Glutamatergic neuron (in vitro differentiated cells): Measurements from ENCODE around the gene PLEKHD1. TPM values are rescaled to one million over a fixed set of nuclear protein-coding genes. Genes with fewer than 3 reads are reported as not detected.

ENCODE experiments used
- DNase-seq: peaks from one replicate; pipeline ENCODE4 v3.0.0; 2022
- H3K27ac Mint-ChIP-seq: one replicate; pipeline ENCODE4 v1.8.0; 2020; ENCODE audit warnings: mild to moderate bottlenecking, mixed read lengths, inconsistent platforms; ENCODE audit not compliant: unreplicated experiment
- H3K27me3 Mint-ChIP-seq: one replicate; pipeline ENCODE4 v1.8.0; 2020; ENCODE audit warnings: mild to moderate bottlenecking, moderate library complexity, mixed read lengths, inconsistent platforms; ENCODE audit not compliant: unreplicated experiment
- H3K36me3 Mint-ChIP-seq: one replicate; pipeline ENCODE4 v1.8.0; 2020; ENCODE audit warnings: mild to moderate bottlenecking, mixed read lengths, inconsistent platforms; ENCODE audit not compliant: unreplicated experiment
- H3K4me1 Mint-ChIP-seq: one replicate; pipeline ENCODE4 v1.8.0; 2020; ENCODE audit warnings: mild to moderate bottlenecking, low read depth, mixed read lengths, inconsistent platforms; ENCODE audit not compliant: unreplicated experiment
- H3K4me3 Mint-ChIP-seq: one replicate; pipeline ENCODE4 v1.8.0; 2020; ENCODE audit warnings: mild to moderate bottlenecking, mixed read lengths, inconsistent platforms; ENCODE audit not compliant: unreplicated experiment
- H3K9me3 Mint-ChIP-seq: one replicate; pipeline ENCODE4 v1.8.0; 2020; ENCODE audit warnings: mild to moderate bottlenecking, moderate library complexity, mixed read lengths, inconsistent platforms; ENCODE audit not compliant: unreplicated experiment
- CTCF ChIP-seq: fragments of 200-600 bp; sonication (generic); IDR thresholded peaks from one replicate; pipeline ENCODE4 v1.5.0; 2021; ENCODE audit not compliant: partially characterized antibody, unreplicated experiment
- total RNA-seq: library from RNA; stranded (reverse); fragmentation: NEBNext Ultra II Directional; extraction: Animal tissue kit (Norgen Biotek cat#: 25700); gene quantifications from one replicate; pipeline ENCODE4 v1.2.1, GENCODE V29; 2021; ENCODE audit not compliant: unreplicated experiment

PLEKHD1 gene
- total RNA-seq, 1 donor from 2014 or later = 1.3 TPM

- peaks cover 22% of the 10 kb centered on the region for H3K36me3 Mint-ChIP-seq
- no peak for TF ChIP-seq CTCF
- peak overlapping the region; percentile 42 for H3K4me3 Mint-ChIP-seq
- peak; percentile 64 for DNase-seq
- peaks cover 14% of the 10 kb centered on the region for H3K9me3 Mint-ChIP-seq
- H3K27ac Mint-ChIP-seq = no peak overlapping the region
- peaks cover 13% of the 10 kb centered on the region for H3K4me1 Mint-ChIP-seq
- H3K27me3 Mint-ChIP-seq = peaks cover 14% of the 10 kb centered on the region
Measured at GRCh38 chr14:69572030-69572840, 87.7 kb downstream of the PLEKHD1 start.

DNA sequence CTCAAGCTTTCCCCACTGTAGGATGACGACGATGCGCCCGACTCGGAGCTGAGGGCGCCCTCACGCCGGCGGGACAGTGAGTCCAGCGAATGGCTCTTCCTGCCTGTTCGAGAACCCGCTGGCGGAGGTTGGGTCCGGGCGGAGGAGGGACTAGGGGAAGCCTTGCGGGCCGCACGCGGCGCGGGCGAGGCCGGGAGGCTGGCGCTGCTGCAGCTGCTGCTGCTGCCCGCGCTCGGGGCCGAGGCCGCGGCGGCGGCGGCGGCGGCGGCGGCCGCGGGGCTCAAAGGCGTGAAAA lies 88.3 kb downstream of the PLEKHD1 start:
- Mint-ChIP-seq H3K4me1 (peaks cover 13% of the 10 kb centered on the region), H3K4me3 (no peak overlapping the region), H3K9me3 (peaks cover 14% of the 10 kb centered on the region), H3K27me3 (peaks cover 14% of the 10 kb centered on the region), H3K36me3 (peaks cover 16% of the 10 kb centered on the region), H3K27ac (no peak overlapping the region)
- TF ChIP-seq CTCF = no peak
- no peak for DNase-seq

DNA sequence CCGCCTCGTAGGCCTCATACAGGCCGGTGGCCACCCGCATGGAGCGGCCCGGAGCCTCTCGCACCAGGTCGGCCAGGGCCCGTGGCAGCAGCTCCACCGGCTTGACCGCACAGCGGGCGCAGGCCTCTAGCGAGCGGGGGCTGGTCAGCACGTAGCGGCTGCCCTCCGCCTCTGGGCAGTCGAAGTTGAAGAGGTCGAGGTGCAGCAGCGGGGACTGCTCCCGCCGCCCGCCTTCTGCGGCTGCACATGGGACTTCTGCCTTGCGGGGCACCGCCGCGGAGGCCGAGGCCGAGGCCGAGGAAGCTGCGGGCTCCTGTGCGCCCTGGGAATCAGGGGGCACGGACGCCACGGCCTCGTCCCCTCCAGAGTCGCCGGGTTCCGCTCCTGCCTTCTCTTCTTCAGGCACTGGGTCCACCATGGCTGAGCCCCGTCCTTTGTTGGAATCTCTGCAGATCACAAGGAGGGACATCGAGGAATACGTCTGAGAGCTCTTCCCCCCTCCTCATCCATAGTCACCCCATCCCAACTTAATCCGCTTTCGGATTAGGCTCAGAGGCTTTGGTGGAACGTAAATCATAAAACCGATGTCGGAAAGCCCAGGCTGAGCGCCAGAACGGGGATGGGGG lies 88.8 kb downstream of the PLEKHD1 start:
- Mint-ChIP-seq H3K27ac (peak overlapping the region; percentile 70), H3K4me1 (peaks cover 13% of the 10 kb centered on the region), H3K9me3 (peaks cover 14% of the 10 kb centered on the region), H3K27me3 (peaks cover 14% of the 10 kb centered on the region), H3K4me3 (peak overlapping the region; percentile 96), H3K36me3 (peaks cover 14% of the 10 kb centered on the region)
- DNase-seq = no peak
- TF ChIP-seq CTCF = no peak

GRCh38 chr14:69573831-69574262 lies 89.3 kb downstream of the PLEKHD1 start:
- H3K36me3 Mint-ChIP-seq = peaks cover 14% of the 10 kb centered on the region
- peaks cover 14% of the 10 kb centered on the region for H3K27me3 Mint-ChIP-seq
- H3K4me1 Mint-ChIP-seq = peaks cover 13% of the 10 kb centered on the region
- peaks cover 14% of the 10 kb centered on the region for H3K9me3 Mint-ChIP-seq
- peak overlapping the region; percentile 96 for H3K4me3 Mint-ChIP-seq
- no peak for TF ChIP-seq CTCF
- peak overlapping the region; percentile 97 for H3K27ac Mint-ChIP-seq
- DNase-seq = peak; percentile 59

DNA sequence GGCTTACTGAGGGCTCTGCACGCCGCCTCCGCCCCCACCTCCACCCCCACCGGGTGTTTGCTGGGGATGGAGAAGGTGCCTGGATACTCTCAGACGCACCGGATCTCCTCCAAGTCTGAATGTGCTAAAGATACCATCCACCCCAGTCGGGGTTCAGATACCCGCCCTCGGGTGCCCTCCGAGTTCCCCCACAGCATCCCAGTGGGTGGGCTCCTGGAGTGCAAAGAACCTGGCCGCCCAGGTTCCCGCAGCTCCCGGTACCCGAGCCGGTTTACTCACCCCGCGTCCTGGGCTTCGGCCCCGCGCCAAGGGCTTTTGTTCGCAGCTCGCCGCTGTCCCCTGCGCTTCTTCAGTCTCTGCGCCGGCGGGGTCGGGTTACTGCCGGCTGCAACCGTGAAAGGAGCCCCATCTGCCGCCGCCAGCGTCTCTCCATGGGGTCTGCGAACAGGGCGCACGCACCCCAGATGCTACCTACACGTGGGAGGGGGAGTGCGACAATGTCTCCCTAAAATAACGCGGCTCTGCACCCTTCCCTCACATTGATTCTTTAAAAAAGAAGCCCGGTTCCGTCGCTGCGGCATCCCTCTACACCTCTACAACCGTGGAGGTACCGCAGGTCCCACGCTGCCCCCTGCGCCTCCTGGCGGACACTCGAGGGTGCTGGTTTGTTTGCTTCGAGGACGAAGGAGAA lies 89.9 kb downstream of the PLEKHD1 start, which contains the start of gene CCDC177:
CCDC177 (minus strand) TSS at position 609 of the 691 bp plus-strand sequence. CDS start 1,249 bp downstream, outside the sequence.
- Mint-ChIP-seq H3K4me1 (peaks cover 13% of the 10 kb centered on the region), H3K27me3 (peaks cover 14% of the 10 kb centered on the region), H3K27ac (peak within 1 kb of the TSS; percentile 97), H3K4me3 (peak within 1 kb of the TSS; percentile 96), H3K9me3 (peaks cover 12% of the 10 kb centered on the region), H3K36me3 (peaks cover 14% of the 10 kb centered on the region)
- DNase-seq = peak; percentile 91
- TF ChIP-seq CTCF = peak; percentile 92
